Measurements from ENCODE around the gene IRF2BP2.
"Not testable (repeated sequence)": the region's sequence is repeated elsewhere in the genome, so short reads cannot be mapped to it uniquely, and the experiment has no call there.

Gene IRF2BP2

DNA sequence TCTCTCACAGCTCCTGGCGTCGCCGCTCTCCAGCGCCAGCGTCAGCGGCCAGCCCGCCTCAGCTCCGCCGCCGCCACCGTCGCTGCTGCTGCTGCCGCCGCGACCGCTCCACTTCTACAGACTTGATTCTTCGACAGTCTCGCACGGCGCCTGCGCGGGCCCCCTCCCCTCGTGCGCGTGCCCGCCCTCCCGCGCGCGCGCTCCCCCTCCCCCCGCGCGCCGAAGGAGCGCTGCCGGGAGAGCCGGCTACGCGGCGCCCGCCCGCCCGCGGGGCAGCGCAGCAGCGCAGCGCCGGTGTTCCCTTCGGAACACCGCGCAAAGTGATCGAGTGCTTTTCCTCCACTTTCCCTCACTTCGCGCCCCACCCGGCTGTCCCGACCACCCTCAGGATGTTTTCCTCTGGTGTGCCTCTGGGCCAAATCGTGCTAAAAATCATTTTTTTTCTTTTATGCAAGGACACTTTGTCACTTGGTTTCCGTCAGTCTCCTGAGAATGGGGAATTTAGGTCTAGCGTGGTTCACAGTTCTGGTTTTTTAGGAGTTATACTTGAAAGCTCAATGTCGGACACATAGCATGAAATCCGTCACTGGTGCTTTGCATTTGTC lies at the start of gene IRF2BP2:
Gene IRF2BP2 (minus strand): TSS at position 118 of the 605 bp plus-strand sequence. CDS start 684 bp downstream, outside the sequence.
- peak; percentile 89 for DNase-seq (ENCODE audit: low spot score)

DNA sequence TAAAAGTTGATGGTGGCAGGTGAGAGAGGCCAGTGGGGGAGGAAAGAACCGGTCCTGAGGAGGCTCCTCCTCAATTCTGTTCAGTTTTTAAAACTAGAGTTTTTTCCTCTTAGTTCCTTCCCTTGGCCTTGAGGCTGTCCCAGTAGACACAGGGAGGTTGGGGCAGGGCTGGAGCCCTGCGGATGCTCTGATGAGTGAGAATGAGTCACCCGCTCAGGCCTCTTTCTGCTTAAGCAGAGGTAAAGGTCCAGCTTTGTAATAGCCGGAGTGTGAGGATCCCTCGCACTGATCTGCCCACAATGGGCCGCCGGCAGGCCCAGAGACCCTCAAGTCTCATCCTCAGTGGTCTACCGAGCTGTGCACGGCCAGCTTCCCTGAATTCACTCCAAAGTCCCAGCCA lies 49.6 kb upstream of the IRF2BP2 start:
- no peak for DNase-seq (ENCODE audit: low spot score)

DNA sequence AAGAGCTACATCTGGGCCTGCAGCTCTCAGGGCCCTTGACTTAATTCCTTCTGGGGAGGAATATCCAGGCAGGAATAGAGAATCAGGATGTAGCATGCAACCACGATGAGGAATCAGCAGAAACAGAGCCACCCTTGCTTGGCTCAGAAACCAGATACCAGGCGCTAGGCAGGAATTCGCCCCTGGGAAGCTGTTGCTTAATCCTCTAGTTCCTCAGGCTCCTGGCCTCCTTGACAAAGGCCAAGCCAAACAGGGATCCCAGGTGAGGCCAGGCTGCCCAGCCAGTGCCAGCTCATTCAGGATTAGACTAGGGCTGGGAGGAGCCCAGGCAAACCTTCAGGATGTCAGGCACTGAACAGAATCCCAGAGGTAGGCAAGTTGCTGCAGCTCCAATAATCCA lies 48.2 kb upstream of the IRF2BP2 start:
- no peak for DNase-seq (ENCODE audit: low spot score)

DNA sequence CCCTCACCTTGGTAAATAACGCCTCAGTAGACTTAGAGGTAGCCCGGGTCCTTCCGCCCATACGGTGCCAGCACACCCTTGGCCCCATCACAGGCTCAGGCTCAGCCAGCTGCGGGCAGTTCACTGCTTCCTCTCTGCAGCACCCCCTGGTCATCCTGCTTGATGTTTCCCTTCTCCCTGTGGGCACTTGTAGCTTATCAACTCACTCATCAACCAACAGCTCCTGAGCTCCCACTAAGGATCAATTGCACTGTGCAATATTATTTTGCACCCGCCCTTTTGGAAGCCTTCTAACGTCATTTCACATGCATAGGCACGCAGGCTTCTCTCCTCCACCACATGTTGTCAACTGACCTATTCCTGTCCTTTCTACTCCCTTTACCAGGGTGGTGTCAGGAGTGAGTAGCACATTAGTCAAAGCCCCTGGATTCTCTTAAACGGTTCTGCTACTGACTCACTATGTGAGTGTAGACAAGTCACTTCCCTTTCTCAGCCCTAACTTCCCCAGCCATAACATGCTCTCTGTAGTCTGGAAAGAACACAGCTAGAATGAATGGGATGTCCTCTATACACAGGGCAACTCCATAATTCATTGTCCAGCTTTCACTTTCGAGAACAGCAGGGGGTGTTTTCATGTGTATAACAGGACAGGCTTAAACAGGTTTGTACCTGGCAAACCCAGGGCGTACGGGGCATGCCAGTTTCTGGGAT lies 47.1 kb upstream of the IRF2BP2 start:
- no peak for DNase-seq (ENCODE audit: low spot score)

GRCh38 chr1:234656070-234656895 lies 46.3 kb upstream of the IRF2BP2 start:
- no peak for DNase-seq (ENCODE audit: low spot score)

GRCh38 chr1:234655328-234656069 lies 45.5 kb upstream of the IRF2BP2 start:
- DNase-seq (ENCODE audit: low spot score), result no peak

DNA sequence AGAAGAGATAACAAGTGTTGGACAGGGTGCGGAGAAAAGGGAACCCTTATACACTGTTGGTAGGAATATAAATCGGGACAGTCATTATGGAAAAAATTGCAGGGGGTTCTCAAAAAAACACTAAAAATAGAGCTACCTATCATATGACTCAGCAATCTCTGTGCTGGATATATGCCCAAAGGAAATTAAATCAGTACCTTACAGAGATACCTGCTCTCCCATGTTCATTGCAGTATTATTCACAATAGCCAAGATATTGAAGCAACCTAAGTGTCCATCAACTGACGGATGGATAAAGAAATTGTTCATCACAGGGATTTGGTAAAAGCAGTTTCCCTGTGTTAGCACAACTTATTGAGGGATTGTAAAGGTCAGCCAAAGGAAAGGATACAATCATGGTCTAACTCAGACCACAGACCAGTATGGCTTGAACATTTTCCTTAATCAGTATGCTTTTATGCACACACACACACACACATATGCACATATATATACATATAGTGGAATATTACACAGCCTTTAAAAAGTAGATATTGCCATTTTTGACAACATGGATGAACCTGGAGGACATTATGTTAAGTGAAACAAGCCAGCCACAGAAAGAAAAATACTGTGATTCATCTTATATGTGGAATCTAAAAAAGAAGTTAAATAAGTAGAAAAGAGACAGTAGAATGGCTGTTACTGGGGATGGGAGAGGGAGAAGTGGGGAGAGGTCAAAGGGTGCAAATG lies 44.2 kb upstream of the IRF2BP2 start:
- DNase-seq (ENCODE audit: low spot score), result no peak

DNA sequence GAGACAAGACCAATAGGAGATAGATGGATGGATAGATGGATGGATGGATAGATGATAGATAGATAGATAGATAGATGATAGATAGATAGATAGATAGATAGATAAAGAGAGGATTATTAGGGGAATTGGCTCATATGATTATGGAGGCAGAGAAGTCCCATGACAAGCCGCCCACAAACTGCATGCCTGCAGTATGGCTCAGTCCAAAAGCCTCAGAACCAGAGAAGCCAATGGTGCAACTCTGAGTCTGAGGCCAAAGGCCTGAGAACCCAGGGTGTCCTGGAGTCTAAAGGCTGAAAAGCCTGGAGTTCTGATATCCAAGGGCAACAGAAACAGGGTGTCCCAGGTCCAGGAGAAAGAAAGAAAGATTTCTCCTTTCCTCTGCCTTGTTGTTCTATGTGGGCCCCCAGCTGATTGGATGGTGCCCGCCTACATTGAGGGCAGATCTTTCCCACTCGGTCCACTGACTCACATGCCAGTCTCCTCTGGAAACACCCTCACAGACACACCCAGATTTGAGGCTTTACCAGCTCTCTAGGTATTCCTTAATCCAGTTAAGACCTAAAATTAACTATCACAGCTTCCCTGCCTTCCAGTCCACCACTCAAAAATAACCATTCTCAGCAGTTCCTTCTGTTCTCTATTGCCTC lies 39.6 kb upstream of the IRF2BP2 start:
- no peak for DNase-seq (ENCODE audit: low spot score)

GRCh38 chr1:234647758-234648157 lies 37.8 kb upstream of the IRF2BP2 start:
- no peak for DNase-seq (ENCODE audit: low spot score)

GRCh38 chr1:234647245-234647644 lies 37.3 kb upstream of the IRF2BP2 start:
- peak; percentile 36 for DNase-seq (ENCODE audit: low spot score)

DNA sequence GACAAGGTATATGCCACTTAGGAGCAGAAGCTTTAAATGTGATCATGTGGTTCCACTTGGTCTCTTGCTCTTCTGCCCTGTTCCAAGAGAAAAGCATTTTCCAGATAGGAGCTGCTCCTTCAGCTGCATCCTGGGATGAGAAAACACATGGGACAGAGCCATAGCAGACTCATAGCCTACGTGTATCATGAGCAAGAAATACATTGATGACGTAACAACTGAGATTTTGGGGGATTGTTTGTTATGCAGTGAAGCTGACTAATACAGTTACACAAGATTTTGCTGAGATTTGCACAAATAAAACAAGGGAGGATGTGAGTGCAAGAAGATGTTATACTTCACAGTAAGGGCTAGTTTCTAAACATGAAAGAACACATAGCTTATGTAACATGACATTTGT lies 36.0 kb upstream of the IRF2BP2 start:
- no peak for DNase-seq (ENCODE audit: low spot score)

DNA sequence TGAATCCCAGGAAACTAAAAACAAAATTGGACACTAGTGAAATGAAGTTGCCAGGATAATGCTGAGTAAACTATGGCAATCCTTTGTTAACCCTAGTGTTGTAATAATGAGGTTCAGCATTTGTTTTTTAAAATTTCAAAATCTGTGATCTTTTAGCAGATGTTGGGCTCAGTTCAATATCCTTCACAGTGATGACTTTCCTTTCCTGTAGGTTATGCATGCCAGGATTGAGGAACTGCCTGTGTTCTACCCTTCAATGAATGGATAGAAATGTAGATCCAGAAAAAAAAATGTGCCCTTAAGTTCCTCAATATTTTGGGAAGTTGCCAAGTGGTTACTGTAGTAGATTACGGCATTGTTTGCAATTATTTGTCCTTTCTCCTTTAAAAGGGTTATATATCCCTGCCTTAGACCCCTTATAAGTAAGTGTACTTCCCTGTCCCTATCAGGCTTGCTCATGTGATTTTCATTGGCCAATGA lies 35.5 kb upstream of the IRF2BP2 start:
- no peak for DNase-seq (ENCODE audit: low spot score)

DNA sequence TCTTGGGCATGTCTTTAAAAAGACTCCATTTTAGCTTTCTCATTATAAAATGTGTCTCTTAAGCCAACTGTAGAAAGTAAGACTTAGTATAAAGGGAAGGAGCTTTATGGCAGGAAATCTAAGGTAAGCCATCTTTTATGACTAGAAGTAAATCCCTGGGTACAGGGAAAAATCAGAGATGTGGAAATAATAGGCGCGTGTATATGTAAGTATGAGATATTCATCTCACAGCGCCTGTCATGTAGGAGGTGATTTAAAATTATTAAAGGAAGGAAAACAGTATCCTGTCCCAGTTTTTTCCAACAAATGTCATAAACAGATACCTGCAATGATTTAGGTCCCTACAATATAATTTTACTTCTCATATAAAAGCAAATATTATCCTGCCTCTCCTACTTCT lies 35.0 kb upstream of the IRF2BP2 start:
- DNase-seq (ENCODE audit: low spot score), result no peak

DNA sequence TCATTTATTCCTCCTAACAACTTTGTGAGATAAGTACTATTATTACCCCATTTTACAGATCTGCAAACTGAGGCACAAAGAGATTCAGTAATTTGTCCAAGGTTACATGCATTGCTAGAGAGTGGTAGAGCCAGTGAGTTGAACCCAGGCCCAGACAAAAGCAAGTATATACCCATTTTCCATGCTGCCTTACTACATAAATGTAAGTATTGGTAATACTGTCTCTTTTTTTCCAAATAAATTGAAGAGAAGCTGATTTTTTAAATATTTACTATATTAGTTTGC lies 33.8 kb upstream of the IRF2BP2 start:
- DNase-seq (ENCODE audit: low spot score), result no peak

- DNase-seq (ENCODE audit: low spot score), result no peak
Measured at GRCh38 chr1:234643111-234643849, 33.3 kb upstream of the IRF2BP2 start.

DNA sequence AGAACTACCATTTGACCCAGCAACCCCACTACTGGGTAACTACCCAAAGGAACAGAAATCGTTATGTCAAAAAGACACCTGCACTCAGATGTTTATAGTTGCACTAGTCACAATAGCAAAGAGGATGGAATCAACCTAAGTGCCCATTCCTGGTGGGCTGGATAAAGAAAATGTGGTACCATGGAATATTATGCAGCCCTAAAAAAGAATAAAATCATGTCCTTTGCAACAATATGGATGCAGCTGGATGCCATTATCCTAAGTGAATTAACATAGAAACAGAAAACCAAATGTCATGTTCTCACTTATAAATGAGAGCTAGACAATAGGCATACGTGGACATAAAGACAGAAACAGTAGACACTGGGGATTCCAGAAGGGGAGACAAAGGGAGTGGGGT lies 32.5 kb upstream of the IRF2BP2 start:
- DNase-seq (ENCODE audit: low spot score), result no peak

DNA sequence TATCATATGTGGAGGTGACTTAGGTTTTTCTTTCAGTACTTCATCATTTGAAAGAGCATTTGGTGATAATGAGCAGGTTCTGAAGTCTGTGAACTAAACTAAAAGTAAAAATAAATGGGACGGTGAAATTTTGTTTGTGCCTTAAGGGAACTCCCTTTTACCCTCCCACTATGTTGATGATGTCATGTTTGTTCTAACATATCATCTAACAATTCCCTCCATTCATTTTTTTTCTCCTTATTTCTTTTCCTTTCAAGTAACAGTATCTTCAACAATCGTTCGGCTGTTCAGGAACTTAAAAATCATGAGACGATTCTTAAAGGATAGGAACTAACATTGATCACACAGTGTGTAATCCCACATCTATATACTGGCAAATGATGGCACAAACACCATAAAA lies 30.0 kb upstream of the IRF2BP2 start:
- DNase-seq (ENCODE audit: low spot score), result no peak

GRCh38 chr1:234638832-234639799 lies 29.1 kb upstream of the IRF2BP2 start:
- no peak for DNase-seq (ENCODE audit: low spot score)

DNA sequence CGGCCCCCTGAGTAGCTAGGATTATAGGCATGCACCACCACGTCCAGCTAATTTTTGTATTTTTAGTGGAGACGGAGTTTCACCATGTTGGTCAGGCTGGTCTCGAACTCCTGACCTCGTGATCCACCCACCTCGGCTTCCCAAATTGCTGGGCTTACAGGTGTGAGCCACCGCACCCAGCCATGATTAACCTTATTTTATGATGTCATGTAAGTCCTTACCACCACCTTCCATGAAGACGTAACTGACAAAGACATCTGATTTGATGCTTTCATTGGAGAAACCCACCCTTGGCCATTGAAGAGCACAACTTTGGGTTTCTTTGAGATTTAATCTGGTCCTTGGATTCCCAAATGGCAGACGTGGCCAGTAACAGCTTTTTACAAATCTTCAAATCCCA lies 24.9 kb upstream of the IRF2BP2 start:
- not testable (repeated sequence) for DNase-seq (ENCODE audit: low spot score)

Data from germinal center (tissue), 1 donor.